Stimulated activated CD4-positive, alpha-beta T cell treated with anti-CD3 and anti-CD28 coated beads, Interleukin-15, amount 100 ng/mL, for 24 hours (primary cell): ENCODE data around the gene TMEM39B.
A peak's percentile ranks its signal among the peaks of the same experiment; 100 is the strongest.
"Not testable (repeated sequence)": the region's sequence is repeated elsewhere in the genome, so short reads cannot be mapped to it uniquely, and the experiment has no call there.

ENCODE experiments used
- DNase-seq: peaks from one replicate; pipeline ENCODE4 v3.0.0-alpha.2; 2020

Gene TMEM39B

GRCh38 chr1:32071758-32072621, 749 bp upstream of the TMEM39B start:
- DNase-seq = no peak

DNA sequence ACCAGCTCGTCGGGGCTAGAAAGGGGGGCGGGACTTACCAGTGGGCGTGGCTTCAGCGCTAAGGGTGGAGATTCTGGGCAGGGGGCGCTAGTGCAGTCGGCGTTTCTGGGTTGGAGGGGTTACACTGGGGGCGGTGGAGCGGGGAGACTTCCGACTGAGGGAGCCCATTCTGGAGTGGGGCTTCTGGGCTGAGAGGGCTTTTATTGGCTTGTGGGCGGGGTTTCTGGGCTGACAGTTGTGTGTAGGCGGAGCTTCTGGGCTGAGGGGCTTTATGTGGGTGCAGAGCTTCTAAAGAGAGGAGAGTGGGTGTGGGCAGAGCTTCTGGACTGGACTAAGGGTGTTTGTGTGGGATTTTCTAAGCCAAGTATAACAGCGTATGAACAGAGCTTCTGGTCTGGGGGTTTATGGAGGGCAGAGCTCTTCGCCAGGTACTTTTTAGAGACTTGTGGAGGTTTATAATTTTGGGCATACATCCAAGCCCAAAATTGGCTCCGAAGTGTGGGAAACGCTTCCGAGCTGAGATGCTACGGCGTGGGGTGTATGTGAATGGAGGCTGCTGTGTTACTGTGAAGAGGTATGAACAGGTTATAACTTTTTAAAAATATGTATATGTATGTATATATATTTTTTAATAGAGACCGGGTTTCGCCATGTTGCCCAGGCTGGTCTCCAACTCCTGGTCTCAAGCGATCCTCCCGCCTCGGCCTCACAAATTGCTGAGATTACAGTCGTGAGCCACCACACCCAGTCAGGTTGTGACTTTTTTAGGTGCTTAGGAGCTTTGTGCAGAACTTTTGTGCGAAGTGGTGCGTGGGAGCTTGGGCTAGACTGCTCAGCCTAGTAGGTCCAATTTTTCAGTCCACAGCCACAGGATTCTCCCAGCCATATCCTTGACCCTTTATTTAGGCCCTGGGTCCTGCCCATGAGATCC, 825 bp downstream of the TMEM39B start:
- DNase-seq = no peak

DNA sequence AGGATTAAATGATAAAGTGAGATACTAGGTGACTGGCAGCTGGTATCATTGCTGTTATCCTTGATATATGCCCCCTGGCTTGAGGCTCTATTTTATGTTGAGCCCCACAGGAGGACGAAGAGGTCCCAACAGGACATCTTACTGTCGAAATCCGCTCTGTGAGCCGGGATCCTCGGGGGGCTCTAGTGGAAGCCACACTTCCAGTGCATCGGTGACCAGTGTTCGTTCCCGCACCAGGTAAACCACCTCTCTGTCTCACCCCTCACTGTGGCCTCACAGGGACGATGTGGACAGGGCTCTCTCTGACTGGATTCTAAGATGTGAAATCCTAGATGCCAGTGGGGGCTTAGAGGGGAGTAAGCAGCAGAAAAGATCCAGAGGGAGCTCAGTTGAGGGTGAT, 2.1 kb downstream of the TMEM39B start:
- no peak for DNase-seq

DNA sequence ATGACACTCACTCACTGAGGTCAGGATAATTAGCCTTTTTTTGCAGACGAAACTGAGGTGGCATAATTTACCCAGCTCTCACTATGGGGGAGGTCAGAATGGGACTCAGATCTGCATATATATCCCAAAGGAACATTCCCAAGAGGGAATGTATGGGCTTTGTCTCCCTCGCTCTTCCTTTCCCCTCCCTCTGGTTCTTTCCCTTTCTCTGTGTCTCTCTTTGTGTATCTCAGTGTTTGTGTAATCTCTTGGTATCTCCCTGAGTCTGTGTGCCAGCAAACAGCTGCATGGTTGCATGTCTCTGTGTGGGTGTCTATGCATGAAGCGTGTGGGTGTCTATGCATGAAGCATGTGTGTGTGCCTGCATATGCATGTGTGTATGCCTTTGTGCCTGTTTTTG, 4.7 kb downstream of the TMEM39B start:
- no peak for DNase-seq

GRCh38 chr1:32082022-32082421, 9.3 kb downstream of the TMEM39B start:
- DNase-seq = no peak

DNA sequence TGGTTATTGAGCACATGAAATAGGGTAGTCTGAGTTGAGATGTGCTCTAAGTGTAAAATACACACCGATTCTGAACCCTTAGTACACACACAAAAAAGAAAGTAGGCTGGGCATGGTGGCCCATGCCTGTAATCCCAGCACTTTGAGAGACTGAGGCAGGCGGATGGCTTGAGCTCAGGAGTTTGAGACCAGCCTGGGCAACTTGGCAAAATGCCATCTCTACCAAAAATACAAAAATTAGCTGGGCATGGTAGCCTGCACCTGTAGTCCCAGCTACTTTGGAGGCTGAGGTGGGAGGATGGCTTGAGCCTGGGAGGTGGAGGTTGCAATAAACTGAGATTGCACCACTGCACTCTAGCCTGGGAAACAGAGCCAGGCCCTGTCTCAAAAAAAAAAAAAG, 13.6 kb downstream of the TMEM39B start:
- not testable (repeated sequence) for DNase-seq

- DNase-seq = no peak
Measured at GRCh38 chr1:32091176-32091575, 18.4 kb downstream of the TMEM39B start.

GRCh38 chr1:32091591-32091990, 18.9 kb downstream of the TMEM39B start:
- no peak for DNase-seq

GRCh38 chr1:32094746-32095521, 22.2 kb downstream of the TMEM39B start:
- no peak for DNase-seq

DNA sequence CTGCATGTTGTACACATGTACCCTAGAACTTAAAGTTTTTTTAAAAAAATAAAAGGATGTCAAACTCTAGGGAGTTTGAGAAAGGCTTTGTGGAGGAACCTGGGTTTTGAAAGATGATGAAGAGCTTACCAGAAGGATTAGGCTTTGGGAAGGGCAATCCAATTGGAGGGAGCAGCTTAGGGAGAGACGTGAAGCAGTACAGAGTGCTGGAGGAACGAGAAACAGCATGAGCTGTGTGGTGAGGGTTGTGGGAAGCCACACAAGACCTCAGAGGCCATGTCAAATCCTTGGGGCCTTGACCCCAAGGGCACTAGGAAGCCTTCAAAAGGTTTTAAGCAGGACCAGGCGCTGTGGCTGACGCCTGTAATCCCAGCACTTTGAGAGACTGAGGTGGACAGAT, 26.7 kb downstream of the TMEM39B start:
- DNase-seq = no peak

- no peak for DNase-seq
Measured at GRCh38 chr1:32100359-32100758, 27.6 kb downstream of the TMEM39B start.

GRCh38 chr1:32100807-32101708, 28.3 kb downstream of the TMEM39B start:
- DNase-seq = no peak

GRCh38 chr1:32104127-32104526, 31.4 kb downstream of the TMEM39B start:
- DNase-seq = no peak

DNA sequence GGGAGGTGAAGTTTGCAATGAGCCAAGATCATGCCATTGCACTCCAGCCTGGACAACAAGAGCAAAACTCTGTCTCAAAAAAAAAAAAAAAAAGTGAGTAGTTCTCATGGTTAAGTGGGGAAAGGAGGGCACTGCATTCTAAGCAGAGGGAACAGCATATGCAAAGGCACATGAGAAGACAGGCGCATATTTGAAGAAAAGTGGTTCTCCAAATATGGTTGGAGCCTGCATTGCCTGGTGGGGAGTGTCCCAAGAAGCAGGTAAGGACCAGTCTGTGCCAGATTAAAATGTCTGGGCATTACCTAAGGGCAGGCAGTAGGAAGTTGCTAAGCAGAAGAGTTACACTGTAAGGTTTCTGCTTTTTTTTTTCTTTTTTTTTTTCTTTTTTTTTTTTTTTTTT, 32.6 kb downstream of the TMEM39B start:
- DNase-seq = no peak

GRCh38 chr1:32106663-32107275, 34.0 kb downstream of the TMEM39B start:
- no peak for DNase-seq

GRCh38 chr1:32107742-32108661, 35.3 kb downstream of the TMEM39B start, which contains the start of gene KPNA6:
Gene KPNA6 (plus strand): TSS chr1:32108056. CDS start chr1:32108131, 75 bp downstream.
- DNase-seq = peak; percentile 90

GRCh38 chr1:32111040-32111623, 38.4 kb downstream of the TMEM39B start:
- DNase-seq = no peak

DNA sequence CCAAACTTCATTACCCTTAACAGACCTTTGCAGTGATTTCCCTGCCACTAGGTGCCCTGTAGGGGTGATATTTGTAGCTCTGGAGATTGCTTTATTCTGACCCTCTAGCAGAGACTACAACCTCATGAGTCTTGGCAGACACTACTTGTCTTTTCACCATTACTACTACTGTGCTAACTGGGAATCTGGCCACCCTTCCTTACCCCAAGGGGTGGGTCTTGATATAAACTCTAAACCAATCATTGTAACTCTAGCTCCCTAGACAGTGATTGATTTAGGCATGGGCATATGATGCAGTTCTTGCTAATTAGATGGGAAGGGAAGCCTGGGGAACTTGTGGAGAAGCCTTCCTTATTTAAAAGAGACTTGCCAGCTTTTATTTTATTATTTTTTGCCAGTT, 39.0 kb downstream of the TMEM39B start:
- DNase-seq = no peak

DNA sequence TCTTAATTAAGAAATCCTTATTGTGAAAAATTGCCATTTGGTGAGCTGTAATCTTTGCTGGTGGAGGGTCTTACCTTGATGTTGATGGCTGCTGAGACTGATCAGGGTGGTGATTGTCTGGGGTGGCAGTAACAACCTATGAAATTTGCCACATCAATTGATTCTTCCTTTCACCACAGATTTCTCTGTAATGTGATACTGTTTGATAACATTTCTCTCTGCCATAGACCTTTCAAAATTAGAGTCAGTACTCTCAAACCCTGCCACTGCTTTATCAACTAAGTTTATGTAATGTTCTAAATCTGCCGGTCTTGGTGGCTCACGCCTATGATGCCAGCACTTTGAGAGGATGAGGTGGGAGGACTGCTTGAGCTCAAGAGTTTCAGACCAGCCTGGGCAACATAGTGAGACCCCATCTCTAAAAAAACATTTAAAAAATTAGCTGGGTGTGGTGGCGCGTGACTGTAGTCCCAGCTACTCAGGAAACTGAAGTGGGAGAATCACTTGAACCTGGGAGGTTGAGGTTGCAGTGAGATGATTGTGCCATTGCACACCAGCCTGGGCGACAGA, 40.2 kb downstream of the TMEM39B start:
- peak; percentile 13 for DNase-seq
